HUES6 (cell line): ENCODE measurements around the gene OGA.
A peak's percentile ranks its signal among the peaks of the same experiment; 100 is the strongest.

Experiments
- H3K27ac ChIP-seq: 2 replicates; pipeline ENCODE4 v1.7.0; 2013; ENCODE audit warnings: low read depth, mild to moderate bottlenecking, low read length, inconsistent platforms
- H3K27me3 ChIP-seq: 2 replicates; pipeline ENCODE4 v1.6.1; 2013; ENCODE audit warnings: low read length; ENCODE audit not compliant: control insufficient read depth, insufficient read depth
- H3K36me3 ChIP-seq: 2 replicates; pipeline ENCODE4 v1.6.1; 2013; ENCODE audit warnings: low read length; ENCODE audit not compliant: control insufficient read depth, insufficient read depth
- H3K4me1 ChIP-seq: 2 replicates; pipeline ENCODE4 v1.6.1; 2013; ENCODE audit warnings: low read length; ENCODE audit not compliant: control insufficient read depth, insufficient read depth
- H3K4me3 ChIP-seq: 2 replicates; pipeline ENCODE4 v1.5.1; 2013; ENCODE audit warnings: low read depth, low read length
- H3K9ac ChIP-seq: one replicate; pipeline ENCODE4 v1.6.1; 2013; ENCODE audit warnings: mild to moderate bottlenecking, low read length
- H3K9me3 ChIP-seq: 2 replicates; pipeline ENCODE4 v1.6.1; 2013; ENCODE audit warnings: low read depth, low read length; ENCODE audit not compliant: control insufficient read depth, insufficient read depth

The OGA gene

DNA sequence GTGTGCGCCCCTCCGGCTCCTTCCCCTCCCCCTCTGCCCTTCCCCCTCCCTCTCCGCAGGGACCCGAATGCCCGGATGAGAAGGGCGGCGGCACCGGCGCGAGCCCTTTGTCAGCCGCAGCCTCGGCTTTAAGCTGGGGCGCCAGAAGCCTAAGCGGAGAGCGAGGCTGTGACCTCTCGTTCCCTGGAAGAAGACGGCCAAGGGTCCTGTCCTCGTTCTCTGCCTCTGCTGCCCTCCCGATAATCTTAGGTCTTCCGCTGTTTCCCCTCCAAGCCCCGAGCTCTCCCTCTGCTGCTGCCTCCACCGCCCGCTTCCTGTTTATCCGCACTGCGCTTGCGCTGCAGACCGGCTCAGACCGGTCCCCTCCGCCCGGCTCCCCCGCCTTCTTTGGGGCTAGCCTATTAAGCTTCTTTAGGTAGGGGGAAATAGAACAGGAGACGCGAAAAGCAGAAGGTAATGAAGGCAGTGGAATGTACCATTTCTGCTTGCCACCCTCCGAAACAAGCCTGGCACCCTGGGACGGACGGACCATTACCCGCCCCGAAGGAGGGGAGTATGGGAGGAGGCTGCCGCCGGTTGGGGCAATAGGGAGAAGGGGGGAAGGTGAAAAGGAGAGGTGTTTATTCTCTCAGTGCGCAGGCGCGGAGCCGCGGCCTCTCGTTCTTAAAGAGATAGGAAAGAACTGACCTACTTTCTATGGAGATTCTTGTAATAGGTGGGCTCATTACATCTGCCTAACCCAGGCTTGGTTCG lies at the start of gene OGA:
Gene OGA, minus strand, starts transcription at position 326 of the 753 bp plus-strand sequence. CDS start 422 bp downstream, outside the sequence.
- Histone ChIP-seq H3K27ac (peak within 1 kb of the TSS; percentile 96), H3K9me3 (no peaks in the 10 kb centered on the region), H3K27me3 (no peaks in the 10 kb centered on the region), H3K9ac (peak within 1 kb of the TSS; percentile 99), H3K4me3 (peak within 1 kb of the TSS; percentile 98), H3K36me3 (peaks cover 2% of the 10 kb centered on the region; the same call in 1 of the 2 replicates), H3K4me1 (peaks cover 14% of the 10 kb centered on the region)

DNA sequence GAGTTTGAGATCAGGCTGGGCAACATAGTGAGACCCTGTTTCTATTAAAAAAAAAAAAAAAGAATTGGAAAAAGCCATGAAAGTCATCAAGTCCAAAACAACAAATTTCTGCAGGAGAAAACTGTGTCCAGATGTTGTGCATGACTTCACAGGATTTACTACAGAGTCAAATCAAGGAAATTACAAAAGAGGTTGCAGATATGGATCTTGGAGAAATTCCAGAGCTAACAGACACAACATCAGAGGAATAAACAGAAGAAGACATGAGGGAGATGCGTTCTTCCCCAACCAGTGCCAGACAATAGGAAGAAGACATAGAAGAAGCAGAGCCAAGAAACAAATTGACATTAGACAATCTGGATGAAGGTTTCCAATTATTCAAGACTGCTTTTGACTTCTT lies 49.7 kb upstream of the OGA start:
- no peaks in the 10 kb centered on the region for H3K27me3 ChIP-seq
- H3K4me3 ChIP-seq, result no peak overlapping the region
- H3K9ac ChIP-seq, result no peak overlapping the region
- no peaks in the 10 kb centered on the region for H3K36me3 ChIP-seq
- H3K9me3 ChIP-seq, result no peaks in the 10 kb centered on the region
- no peaks in the 10 kb centered on the region for H3K4me1 ChIP-seq
- H3K27ac ChIP-seq, result no peak overlapping the region

DNA sequence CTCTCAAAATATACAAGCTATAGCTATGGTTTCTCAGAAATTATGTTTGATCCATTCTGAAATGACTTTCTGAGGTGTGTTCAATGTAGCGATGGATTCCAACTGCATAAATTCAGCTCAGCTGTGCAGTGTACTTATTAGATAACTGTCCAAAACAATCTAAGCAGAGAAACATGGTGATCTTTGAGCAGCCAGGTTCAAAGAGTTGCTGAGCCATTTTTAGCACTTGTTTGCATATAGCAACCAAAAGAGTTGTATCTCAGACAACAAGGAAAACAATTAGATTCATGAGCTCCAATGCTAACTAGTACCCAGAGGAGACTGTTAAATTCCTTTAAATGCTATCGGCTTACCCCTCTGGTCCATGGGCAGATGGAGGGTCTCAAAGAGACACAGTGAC lies 41.3 kb upstream of the OGA start:
- no peak overlapping the region for H3K27ac ChIP-seq
- H3K9me3 ChIP-seq, result peaks cover 3% of the 10 kb centered on the region; the same call in 1 of the 2 replicates
- no peak overlapping the region for H3K4me3 ChIP-seq
- no peaks in the 10 kb centered on the region for H3K36me3 ChIP-seq
- H3K27me3 ChIP-seq, result no peaks in the 10 kb centered on the region
- H3K9ac ChIP-seq, result no peak overlapping the region
- H3K4me1 ChIP-seq, result no peaks in the 10 kb centered on the region

DNA sequence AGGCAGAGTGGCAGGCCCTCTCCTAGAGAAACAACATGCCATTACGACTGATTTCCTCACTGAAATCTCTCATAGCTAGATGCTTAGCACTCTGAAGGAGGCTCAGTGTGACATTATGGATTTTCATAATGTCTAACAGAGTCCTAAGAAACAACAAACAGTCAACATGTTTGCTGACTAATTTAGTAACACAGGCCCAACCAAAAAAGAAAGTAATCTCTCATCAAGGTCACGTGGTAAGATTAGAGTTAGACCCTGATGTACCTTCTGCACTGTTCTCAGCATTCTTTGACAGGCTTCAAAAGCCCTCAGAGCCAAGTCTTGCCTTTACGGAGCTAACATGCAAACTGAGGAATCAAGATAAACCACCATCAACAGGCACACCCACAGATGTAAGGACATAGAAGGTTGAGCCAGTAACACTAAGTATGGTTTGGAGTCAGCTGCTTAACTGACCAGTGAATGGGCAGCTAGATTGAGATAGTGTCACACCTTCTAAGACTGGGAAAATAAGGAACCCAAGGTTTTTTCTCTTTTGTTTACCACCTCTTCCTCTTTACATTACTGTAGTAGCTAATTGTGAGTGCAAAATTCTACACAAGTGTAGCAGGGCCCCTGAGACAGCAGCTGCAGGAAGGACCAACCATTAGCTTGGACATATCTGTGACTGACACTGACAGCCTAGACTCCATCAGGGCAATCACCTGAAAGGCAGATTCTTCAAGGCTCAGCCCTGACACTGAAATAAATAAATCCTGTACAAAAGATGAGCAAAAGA lies 40.7 kb upstream of the OGA start:
- Histone ChIP-seq H3K36me3 (no peaks in the 10 kb centered on the region), H3K4me3 (no peak overlapping the region), H3K27me3 (no peaks in the 10 kb centered on the region), H3K4me1 (no peaks in the 10 kb centered on the region), H3K27ac (no peak overlapping the region), H3K9ac (no peak overlapping the region), H3K9me3 (peaks cover 3% of the 10 kb centered on the region; the same call in 1 of the 2 replicates)

DNA sequence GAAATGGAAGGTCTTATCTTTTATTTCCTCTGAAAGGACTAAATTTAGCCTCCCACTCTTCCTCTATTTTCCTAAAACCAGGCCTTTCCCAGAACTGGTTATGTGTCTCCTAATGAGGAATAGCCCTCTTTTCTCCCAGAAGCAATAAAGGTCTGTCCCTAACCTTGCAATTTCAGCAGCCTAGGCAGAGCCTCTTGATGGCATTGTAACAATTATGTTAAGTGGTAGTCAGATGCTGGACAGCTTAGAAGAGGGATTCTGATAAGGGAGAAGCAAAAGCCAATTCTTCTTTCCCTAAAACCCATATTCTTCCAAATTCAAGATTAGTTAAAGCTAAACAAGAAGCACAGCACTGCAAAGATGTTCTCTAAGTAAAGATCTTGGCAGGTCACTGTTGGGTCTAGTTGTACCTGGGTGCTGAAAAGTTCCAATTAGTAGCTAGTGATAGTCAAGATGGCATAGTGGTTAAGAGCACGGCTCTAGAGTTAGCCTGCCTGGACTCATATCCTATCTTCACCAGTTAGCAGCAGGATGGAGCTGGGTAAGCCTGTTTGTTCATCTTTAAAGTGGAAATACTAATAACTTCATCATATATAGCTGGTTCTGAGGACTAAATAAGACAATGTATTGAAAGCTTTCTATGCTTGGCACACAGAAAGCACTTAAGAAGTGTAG lies 39.7 kb upstream of the OGA start:
- Histone ChIP-seq H3K9me3 (peaks cover 3% of the 10 kb centered on the region; the same call in 1 of the 2 replicates), H3K4me1 (no peaks in the 10 kb centered on the region), H3K9ac (no peak overlapping the region), H3K27ac (no peak overlapping the region), H3K4me3 (no peak overlapping the region), H3K36me3 (no peaks in the 10 kb centered on the region), H3K27me3 (no peaks in the 10 kb centered on the region)

DNA sequence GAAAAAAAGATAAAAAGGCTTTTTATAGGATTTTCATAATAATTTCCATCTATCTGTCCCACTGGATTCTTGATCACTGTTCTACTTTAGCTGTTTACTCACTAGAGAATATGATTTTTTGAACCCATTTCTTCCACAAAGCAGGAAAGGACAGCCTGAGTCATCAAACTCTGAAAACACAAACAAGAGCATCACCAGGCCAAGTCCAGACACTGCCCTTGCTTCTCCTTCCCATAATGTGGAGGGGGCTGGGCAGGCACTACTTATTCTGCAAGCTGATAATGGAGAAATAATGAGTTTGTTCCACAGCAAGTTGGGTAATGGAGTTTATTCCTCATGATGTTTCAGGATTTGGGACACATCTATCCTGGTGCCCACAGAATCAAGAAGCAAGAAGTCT lies 38.4 kb upstream of the OGA start:
- Histone ChIP-seq H3K9me3 (peaks cover 3% of the 10 kb centered on the region; the same call in 1 of the 2 replicates), H3K4me1 (no peaks in the 10 kb centered on the region; the same call in 1 of the 2 replicates), H3K4me3 (no peak overlapping the region), H3K27me3 (no peaks in the 10 kb centered on the region), H3K27ac (no peak overlapping the region), H3K36me3 (no peaks in the 10 kb centered on the region), H3K9ac (no peak overlapping the region)

DNA sequence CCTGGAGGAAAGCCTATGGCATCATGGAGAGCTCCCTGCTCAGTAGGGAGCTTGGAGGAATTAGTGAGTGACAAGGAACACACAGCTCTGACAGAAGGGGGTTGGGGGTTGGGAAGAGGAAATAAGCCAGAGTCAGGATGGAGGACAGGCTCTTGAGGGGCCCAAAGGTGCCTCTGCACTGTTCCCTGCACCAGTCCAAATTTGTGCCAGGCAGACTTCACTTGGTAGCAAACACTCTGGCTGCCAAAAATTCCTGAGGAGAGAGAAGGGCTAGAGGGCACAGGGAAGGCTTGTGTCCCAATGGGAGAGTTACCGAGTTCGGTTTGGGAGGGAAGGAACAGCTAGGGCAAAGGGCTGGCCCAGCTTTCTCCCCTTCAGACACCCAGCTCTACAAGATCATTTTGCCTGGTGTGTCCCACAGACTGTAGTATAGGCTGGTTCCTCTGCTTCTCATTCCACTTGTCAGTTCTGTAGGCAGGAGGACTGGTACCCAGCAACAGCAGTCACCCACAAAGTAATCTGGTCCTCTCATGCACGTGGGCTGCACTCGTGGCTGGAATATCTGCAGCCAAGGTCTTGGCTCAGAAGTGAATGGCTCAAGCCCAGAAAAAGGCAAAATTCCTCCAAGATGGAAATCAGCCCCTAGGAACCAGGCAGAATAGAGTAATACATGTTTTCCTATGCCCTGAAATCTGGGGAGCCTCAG lies 33.3 kb upstream of the OGA start:
- no peaks in the 10 kb centered on the region for H3K36me3 ChIP-seq
- H3K4me3 ChIP-seq, result no peak overlapping the region
- H3K27ac ChIP-seq, result no peak overlapping the region
- H3K9ac ChIP-seq, result no peak overlapping the region
- H3K9me3 ChIP-seq, result no peaks in the 10 kb centered on the region
- peaks cover 17% of the 10 kb centered on the region; the same call in 1 of the 2 replicates for H3K4me1 ChIP-seq
- no peaks in the 10 kb centered on the region for H3K27me3 ChIP-seq

DNA sequence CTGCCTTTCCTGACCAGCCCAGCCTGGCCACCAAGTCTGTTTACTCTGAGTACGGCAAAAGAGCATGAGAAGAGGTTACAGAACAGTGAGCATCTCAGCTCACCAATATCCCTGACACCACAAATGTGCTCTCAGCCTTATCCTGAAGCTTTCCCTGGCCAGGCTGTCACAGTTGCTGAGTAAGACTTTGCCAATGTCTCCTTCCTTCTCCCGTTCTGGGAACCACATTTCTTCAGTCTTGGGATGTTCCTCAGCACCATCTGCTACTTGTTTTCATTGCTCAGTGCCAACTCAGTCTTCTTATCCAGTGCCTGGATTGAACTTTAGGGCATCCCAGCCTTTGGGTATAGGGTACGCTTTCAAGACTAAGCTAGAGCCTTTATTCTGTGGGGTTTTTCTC lies 32.5 kb upstream of the OGA start:
- H3K9ac ChIP-seq, result no peak overlapping the region
- H3K27me3 ChIP-seq, result no peaks in the 10 kb centered on the region
- H3K27ac ChIP-seq, result no peak overlapping the region
- no peak overlapping the region for H3K4me3 ChIP-seq
- H3K9me3 ChIP-seq, result no peaks in the 10 kb centered on the region
- peaks cover 17% of the 10 kb centered on the region; the same call in 1 of the 2 replicates for H3K4me1 ChIP-seq
- no peaks in the 10 kb centered on the region for H3K36me3 ChIP-seq

DNA sequence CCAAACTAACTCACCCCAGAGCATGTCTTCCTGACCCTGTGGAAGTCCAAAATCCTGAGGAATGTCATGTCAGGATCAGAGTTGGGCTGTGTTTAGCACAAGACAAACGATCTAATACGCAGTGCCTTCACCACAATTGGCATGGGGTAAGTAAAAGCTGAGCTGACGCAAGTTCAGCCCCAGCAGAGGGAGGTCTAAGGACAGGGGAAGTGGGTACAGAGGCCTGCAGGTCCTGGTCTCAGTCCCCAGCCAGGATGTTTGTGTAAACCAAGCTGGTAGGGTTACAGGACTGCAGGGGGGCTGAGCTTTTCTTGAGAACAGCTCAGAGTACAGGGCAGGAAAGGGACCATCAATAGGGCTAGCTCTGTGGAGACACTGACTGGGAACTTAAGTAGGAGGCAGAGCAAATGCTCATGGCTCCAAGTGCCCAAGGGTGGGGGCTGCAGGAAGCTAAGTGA lies 30.7 kb upstream of the OGA start:
- H3K9ac ChIP-seq, result no peak overlapping the region
- peaks cover 9% of the 10 kb centered on the region; the same call in 1 of the 2 replicates for H3K27me3 ChIP-seq
- no peaks in the 10 kb centered on the region for H3K9me3 ChIP-seq
- H3K4me1 ChIP-seq, result peaks cover 22% of the 10 kb centered on the region
- H3K4me3 ChIP-seq, result no peak overlapping the region
- H3K27ac ChIP-seq, result no peak overlapping the region
- no peaks in the 10 kb centered on the region for H3K36me3 ChIP-seq

DNA sequence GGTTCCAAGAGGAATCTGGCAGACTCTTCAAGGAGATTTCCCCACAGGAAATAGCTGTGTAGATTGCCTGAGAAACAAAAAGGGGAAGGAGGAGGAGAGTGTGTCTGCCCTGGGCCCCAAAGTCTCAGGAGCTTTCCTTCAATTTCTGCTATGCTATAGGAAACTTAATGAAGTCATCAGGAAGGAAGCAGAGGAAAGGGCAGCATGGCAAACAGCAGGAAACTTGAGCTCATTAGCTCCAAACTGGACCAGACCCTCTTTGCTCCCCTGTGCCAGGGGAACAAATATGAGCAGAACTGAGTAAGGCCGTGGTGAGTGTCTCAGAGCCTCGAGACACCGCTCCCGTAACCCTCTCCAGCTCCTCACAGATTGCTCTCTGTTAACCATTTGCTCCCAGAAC lies 30.2 kb upstream of the OGA start:
- Histone ChIP-seq H3K36me3 (no peaks in the 10 kb centered on the region), H3K27ac (no peak overlapping the region), H3K9me3 (no peaks in the 10 kb centered on the region), H3K9ac (no peak overlapping the region), H3K4me1 (peaks cover 22% of the 10 kb centered on the region), H3K4me3 (no peak overlapping the region), H3K27me3 (peaks cover 9% of the 10 kb centered on the region; the same call in 1 of the 2 replicates)
